IPS-18c (cell line): ENCODE results near the gene EIF6.
"Not testable (repeated sequence)": the region's sequence is repeated elsewhere in the genome, so short reads cannot be mapped to it uniquely, and the experiment has no call there.

Experiments
- H3K4me3 ChIP-seq: 2 replicates; pipeline ENCODE4 v1.7.0; 2013; ENCODE audit warnings: low read depth, mild to moderate bottlenecking, low read length, moderate library complexity; ENCODE audit not compliant: insufficient read depth
- H3K9me3 ChIP-seq: one replicate; pipeline ENCODE4 v1.6.1; 2013; ENCODE audit warnings: mild to moderate bottlenecking, low read length, moderate library complexity; ENCODE audit not compliant: control insufficient read depth, insufficient read depth

Gene EIF6

DNA sequence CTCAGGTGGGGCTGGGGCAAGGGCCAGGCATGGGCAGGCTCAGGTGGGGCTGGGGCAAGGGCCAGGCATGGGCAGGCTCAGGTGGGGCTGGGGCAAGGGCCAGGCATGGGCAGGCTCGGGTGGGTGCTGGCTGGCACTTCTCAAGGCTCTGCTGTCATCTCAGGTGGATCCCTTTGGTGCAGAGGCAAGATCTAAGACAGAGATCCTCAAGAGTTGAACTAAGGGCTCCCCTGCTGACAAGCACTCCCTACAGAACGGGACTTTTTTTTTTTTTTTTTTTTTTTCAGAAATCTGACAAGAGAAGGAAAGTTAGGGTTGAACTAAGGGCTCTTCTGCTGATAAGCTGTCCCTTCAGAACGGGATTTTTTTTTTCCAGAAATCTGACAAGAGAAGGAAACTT, 31.6 kb downstream of the EIF6 start:
- no peaks in the 10 kb centered on the region for H3K9me3 ChIP-seq

DNA sequence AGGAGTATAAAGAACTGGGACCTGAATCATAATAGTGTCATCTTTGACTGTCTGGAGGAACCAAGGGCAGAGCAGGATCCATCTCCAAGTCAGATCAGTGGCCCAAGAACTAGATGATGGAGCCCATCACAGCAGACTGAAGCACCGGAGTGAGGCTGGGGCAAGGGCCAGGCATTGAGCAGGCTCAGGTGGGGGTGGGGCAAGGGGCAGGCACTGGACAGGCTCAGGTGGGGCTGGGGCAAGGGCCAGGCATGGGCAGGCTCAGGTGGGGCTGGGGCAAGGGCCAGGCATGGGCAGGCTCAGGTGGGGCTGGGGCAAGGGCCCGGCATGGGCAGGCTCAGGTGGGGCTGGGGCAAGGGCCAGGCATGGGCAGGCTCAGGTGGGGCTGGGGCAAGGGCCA, 32.0 kb downstream of the EIF6 start:
- not testable (repeated sequence) for H3K9me3 ChIP-seq, H3K4me3 ChIP-seq

More for the DNA sequence above, 31.6 kb downstream of the EIF6 start:
- H3K4me3 ChIP-seq = no peak overlapping the region

DNA sequence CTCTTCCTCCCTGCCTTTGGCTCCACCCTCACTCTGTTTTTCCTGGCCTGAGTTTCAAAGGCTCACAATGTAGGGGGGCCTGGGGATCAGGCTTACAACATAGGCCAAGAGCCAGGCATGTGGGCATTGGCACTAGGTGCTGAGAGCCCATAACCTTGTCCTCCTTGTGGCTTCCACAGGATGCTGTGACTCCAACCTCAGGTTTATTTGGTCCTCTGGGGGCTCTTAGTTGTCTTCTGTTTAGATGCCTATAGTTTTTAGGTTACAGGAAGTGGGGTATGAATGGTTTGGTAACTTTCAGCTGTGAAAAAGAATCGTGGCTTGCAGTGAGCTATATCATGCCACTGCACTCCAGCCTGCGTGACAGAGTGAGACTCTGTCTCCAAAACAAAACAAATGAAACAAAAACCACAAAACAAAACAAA, 32.5 kb downstream of the EIF6 start:
- H3K4me3 ChIP-seq = no peak overlapping the region
- H3K9me3 ChIP-seq = no peaks in the 10 kb centered on the region

DNA sequence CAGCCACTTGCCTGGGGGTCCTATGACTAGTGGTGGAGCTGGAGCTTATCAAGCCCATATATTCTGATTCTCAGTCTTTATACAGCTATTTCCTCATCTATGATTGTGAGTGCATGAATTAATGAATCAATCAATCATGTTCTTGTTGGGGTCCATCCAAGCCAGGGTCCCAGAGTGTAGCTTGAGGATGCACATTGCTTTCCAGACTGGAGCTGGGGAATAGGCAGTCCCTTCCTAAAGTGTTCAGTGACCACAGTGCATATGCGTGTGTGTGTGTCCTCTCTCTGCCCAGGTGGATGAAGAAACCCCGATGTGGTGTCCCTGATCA, 33.0 kb downstream of the EIF6 start:
- Histone ChIP-seq H3K9me3 (no peaks in the 10 kb centered on the region), H3K4me3 (no peak overlapping the region)

DNA sequence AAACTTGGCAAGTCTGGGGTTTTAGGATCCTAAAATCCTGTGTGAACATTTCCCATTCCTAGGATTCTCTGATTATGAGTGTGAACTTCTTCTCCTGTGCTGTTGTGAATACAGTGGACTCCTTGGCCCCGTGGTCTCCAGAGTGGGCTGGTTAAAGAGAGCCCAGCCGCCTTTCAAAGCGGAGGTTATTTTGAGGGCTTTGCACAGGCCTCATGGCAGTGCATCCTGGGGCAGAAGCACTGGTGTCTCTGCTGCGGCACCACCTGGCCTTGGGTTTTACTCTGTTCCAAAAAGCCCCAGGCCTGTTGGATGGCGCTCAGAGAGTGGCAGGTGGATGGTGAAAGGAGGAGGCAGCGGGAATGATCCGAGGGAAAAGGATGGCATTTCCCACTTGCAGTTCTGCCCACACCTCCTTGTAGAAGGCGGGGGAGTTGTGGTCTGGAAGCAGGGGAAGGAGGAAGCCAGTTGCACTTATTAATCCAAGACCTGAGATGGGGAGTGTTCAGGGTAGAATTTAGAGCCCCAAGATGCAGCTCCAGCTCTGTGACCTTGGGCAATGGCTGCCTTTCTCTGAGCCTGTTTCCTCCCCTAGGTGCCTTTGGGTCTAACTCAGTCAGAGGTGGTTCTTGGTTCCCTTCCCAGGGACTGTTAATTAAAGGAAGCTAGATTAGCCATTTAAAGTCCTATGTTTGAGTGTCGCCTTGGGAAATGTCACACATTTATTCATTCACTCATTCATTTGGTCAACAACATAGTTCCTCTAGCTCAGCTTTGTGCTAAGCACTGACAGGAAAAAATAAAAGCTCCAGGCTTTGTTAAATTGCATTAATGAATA, 35.7 kb downstream of the EIF6 start:
- Histone ChIP-seq H3K4me3 (no peak overlapping the region), H3K9me3 (no peaks in the 10 kb centered on the region)

DNA sequence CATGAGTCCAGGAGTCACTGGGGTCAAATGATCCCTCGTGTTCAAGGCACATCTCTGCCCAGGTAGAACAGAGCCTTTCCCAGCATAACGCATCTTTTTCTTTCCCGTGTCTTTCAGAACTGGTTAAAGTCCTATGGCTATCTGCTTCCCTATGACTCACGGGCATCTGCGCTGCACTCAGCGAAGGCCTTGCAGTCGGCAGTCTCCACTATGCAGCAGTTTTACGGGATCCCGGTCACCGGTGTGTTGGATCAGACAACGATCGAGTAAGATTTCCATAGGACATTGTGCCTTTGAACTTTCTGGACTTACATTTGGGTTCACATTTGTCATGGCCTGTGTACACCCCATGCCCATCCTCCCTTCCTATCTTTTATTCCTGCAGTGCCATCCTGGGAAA, 37.8 kb downstream of the EIF6 start:
- Histone ChIP-seq H3K4me3 (no peak overlapping the region), H3K9me3 (no peaks in the 10 kb centered on the region)

DNA sequence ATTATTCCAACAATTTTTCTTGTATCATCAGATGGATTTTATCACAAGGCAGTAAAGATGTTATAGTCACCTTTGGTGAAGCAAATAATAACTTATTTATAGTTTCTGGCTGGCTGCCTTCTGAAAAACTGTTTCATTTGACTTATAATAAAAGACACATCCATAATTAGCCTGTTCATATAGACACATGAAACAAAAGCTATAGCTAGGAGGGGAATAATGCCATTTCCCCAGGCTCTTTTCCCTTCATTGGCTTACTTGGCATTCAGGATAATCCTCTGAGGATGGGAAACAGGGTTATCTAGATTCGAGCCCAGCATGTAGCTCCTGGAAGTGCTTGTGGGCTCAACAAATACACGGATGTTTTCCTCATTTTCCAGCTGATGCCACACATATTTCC, 40.6 kb downstream of the EIF6 start:
- Histone ChIP-seq H3K9me3 (no peaks in the 10 kb centered on the region), H3K4me3 (no peak overlapping the region)

DNA sequence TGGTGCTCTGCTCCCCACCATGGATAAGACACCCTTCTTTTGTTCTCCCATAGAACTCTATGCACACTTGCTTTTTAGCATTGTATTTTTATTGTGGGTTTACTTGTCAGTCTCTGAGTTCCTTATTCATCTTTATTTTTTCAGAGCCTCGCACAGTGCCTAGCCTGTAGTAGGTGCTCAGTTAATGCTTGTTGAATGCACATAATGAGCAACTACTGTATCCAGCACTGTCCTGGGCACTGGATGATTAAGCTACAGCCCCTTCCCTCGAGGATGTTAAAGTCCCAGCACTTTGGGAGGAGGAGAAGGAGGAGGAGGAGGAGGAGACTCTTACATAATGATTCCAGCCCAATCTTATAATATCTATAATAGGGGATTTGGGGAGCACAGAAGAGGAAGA, 41.3 kb downstream of the EIF6 start:
- H3K9me3 ChIP-seq = no peaks in the 10 kb centered on the region

DNA sequence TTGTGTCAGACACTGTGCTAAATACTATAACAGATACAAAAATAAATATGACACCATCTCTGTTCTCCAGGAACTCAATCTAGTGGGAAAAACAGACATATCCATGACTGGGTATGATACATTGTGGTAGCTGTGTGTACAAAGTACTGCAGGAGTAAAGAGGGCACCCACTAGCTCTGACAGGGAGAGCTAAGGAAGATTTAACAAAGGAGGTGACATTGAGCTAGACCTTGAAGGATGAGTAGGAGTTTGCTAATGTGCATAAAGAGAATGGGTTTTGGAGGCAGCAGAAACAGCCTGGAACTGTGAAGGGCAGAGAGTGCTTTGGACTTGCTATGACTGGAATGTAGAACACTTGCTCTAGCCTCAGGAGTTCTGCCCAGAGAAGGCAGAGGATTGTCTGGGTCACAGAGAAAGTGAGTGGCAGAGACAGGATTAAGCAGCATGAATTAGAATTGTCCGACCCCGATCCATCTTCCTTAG, 43.7 kb downstream of the EIF6 start:
- H3K4me3 ChIP-seq = no peak overlapping the region
- H3K9me3 ChIP-seq = no peaks in the 10 kb centered on the region

More for the DNA sequence above, 41.3 kb downstream of the EIF6 start:
- H3K4me3 ChIP-seq = no peak overlapping the region

DNA sequence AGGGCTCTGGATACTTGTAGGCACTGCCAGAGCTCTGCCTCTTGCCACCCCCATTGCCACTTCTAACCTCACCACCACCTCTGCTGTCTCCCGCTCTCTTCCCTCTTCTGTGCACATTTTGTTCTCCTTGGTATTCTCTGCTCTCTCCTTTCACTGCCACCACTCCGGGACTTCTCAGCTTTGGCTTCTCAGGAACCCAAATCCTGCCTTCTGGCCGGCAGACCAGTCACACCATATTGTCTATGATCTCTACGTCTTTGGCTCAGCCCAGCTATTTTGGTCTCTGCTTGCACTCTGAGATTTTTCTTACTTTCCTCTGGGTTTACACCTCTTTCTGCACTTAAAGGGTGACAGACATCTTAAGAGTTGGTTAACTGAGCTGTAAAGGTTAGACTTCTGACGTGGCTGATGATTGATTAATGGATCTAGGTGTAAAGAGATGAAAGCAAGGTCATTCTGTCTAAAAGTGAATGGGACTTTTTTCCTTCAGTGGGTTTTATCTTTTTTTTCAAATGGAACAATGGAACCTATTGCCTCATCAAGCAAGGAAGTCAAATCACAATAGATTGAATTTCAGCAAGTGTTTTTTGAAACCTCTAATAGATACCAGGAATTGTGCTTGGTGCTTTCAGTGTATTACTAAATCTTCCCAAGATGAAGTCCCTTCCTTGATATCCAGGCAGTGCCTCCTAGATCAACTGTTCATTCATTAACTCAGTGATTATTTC, 44.3 kb downstream of the EIF6 start:
- no peaks in the 10 kb centered on the region for H3K9me3 ChIP-seq
- H3K4me3 ChIP-seq = no peak overlapping the region

DNA sequence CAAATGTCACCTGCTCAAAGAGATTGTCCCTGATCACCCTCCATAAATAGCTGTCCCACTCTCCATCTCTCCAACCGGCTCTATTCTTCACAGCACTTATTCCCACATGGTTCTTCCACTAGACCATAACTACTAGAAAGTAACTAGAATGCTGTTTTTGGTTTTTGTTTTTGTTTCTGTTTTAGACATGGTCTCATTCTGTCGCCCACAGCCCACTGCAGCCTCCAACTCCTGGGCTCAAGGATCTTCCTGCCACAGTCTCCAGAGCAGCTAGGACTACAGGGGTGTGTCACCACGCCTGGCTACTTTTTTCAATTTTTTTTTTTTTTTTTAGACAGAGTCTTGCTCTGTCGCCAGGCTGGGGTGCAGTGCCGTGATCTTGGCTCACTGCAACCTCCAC, 45.8 kb downstream of the EIF6 start:
- H3K4me3 ChIP-seq = no peak overlapping the region
- H3K9me3 ChIP-seq = no peaks in the 10 kb centered on the region

DNA sequence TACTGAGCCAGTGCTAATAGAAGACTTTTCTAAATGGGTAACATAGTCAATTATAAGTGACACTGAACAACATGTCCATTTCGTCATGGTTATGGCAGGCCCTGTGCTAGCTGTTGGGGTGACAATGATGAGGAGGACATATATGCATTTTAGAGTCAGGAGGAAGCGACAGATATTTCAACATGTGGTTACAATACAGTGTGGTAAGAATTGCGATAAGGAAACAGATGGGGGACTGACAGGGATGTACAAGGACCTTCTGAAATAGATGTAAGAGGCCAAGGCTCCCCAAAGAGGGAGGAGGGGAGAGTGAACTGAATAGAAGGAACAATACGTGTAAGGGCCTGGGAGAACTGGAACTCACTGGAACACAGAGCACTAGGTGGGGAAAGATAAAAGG, 46.4 kb downstream of the EIF6 start:
- Histone ChIP-seq H3K9me3 (no peaks in the 10 kb centered on the region), H3K4me3 (no peak overlapping the region)

DNA sequence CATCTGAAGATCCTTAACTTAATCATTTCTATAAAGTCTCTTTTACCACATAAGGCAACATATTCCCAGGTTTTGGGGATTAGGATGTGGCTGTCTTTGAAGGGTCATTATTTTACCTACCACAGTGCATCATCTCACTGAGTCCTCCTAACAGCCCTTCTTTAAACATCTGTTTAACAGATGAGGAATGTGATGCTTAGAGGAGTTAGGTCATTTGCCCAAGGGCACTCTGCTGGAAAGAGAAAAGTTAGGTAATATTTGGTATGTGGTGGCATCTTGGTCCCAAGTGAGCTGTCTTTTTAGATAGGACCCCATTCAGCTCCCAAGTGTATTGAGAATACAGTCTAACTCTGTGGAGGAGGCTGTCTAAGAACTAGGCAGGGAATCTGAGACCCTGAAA, 47.1 kb downstream of the EIF6 start:
- no peak overlapping the region for H3K4me3 ChIP-seq
- H3K9me3 ChIP-seq = no peaks in the 10 kb centered on the region

DNA sequence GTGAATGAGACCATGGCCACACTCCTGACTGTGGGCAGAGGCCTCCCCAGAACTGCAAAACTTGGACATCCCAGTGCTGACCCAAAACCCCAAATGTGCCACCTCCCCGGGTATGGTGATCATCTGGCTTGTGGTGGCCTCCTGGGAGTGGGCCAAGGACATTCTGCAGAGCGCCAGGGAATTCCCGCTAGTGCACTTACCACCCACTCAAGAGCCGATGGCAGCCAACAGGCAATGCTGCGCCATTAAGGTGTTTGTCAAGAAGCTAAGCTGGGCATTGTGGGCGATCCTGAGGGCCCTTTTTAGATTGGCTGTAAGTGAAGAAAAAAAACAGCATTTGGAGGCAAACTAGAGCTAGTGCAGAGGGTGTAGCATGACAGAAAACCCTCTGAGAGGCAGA, 48.7 kb downstream of the EIF6 start:
- Histone ChIP-seq H3K4me3 (no peak overlapping the region), H3K9me3 (no peaks in the 10 kb centered on the region)

DNA sequence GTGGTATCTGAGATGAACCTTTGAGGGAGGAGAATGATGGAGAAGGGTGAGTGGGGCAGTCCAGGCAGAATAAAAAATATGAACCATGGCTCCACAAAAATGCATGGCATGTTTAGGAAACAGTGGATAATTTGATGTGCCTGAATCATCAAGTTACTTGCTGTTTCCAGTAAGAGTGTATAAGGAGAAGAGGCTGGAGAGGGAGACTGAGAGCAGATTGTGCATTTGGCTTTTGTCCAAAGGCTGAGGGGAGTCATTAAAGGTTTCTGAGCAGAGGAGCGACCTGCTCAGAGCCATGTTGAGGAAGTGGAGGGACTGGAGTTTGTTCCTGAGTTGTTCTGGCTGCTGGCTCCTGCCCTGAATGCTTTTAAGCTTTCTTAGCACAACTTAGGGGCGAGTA, 52.0 kb downstream of the EIF6 start:
- Histone ChIP-seq H3K4me3 (no peak overlapping the region), H3K9me3 (no peaks in the 10 kb centered on the region)
